Fibroblast of lung (primary cell): ENCODE data around the gene SEPTIN8.

ENCODE experiments used
- CTCF ChIP-seq, 2 donors: IDR thresholded peaks in 1 of 2; conservative IDR thresholded peaks in 1 of 2; 1 replicate in 1 of 2; 2 replicates in 1 of 2; pipeline ENCODE4 v1.5.1; 2011 to 2012; ENCODE audit warnings: low read length in 2 of 2, control low read depth in 1 of 2, inconsistent platforms in 1 of 2, low read depth in 1 of 2, mild to moderate bottlenecking in 1 of 2
- EZH2 ChIP-seq: IDR thresholded peaks from 2 replicates; pipeline ENCODE4 v1.5.1; 2012; ENCODE audit warnings: low read length, control low read depth, mild to moderate bottlenecking; ENCODE audit errors: missing control alignments

DNA sequence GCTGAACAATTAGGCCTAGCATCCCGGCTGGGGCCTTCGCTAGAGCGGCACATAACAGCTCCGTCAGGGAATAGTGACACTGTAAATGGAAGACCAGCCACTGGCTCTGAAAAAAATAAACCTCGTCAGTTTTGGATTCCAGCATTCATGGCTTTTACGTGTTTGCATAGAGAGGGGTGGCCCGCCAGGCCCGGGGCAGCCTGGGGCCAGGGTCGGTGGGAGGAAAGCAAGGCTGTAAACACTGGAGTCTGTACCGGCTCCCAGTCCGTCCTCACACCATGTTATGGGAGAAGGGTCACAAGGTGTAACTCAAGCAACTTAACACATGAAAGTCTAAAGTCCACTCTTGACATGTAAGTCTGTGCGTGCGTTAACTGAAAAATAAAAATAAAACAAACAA is 18.6 kb downstream of the SEPTIN8 start:
- TF ChIP-seq CTCF (conservative IDR thresholded peaks at IDR 0.05 in 1 of 2, IDR thresholded peaks at IDR 0.05 in 1 of 2; ENCODE audit: low read depth in 1 of 2, low read length in 2 of 2), result no peak
- TF ChIP-seq EZH2, result no peak
